ENCODE results near the gene LDB3.

GRCh38 chr10:86678999-86679792 lies 10.9 kb downstream of the LDB3 start:
- TF ChIP-seq, protein P1, sequence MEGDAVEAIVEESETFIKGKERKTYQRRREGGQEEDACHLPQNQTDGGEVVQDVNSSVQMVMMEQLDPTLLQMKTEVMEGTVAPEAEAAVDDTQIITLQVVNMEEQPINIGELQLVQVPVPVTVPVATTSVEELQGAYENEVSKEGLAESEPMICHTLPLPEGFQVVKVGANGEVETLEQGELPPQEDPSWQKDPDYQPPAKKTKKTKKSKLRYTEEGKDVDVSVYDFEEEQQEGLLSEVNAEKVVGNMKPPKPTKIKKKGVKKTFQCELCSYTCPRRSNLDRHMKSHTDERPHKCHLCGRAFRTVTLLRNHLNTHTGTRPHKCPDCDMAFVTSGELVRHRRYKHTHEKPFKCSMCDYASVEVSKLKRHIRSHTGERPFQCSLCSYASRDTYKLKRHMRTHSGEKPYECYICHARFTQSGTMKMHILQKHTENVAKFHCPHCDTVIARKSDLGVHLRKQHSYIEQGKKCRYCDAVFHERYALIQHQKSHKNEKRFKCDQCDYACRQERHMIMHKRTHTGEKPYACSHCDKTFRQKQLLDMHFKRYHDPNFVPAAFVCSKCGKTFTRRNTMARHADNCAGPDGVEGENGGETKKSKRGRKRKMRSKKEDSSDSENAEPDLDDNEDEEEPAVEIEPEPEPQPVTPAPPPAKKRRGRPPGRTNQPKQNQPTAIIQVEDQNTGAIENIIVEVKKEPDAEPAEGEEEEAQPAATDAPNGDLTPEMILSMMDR (IDR thresholded peaks at IDR 0.05), result no peak
- no peak for TF ChIP-seq POLR2A (IDR thresholded peaks at IDR 0.05)
